TTC549 (cell line): ENCODE measurements around the gene TNFRSF21.
"Not testable (repeated sequence)": the region's sequence is repeated elsewhere in the genome, so short reads cannot be mapped to it uniquely, and the experiment has no call there.

Experiments
- FAIRE-seq: peaks from 2 replicates; lab custom pipeline; 2012; peaks lifted over from hg19 to GRCh38; lab: Jason Lieb, UNC

TNFRSF21 gene

GRCh38 chr6:47283993-47284392, 25.7 kb downstream of the TNFRSF21 start:
- FAIRE-seq = no peak

GRCh38 chr6:47278545-47278944, 31.2 kb downstream of the TNFRSF21 start:
- no peak for FAIRE-seq

GRCh38 chr6:47277702-47278101, 32.0 kb downstream of the TNFRSF21 start:
- FAIRE-seq = no peak

GRCh38 chr6:47276377-47276776, 33.3 kb downstream of the TNFRSF21 start:
- FAIRE-seq = no peak

- FAIRE-seq = no peak
These were observed 34.1 kb downstream of the TNFRSF21 start for GRCh38 chr6:47275640-47276039.

GRCh38 chr6:47275132-47275531, 34.6 kb downstream of the TNFRSF21 start:
- not testable (repeated sequence) for FAIRE-seq

- no peak for FAIRE-seq
These were observed 41.0 kb downstream of the TNFRSF21 start for GRCh38 chr6:47268572-47269187.

GRCh38 chr6:47267301-47267700, 42.4 kb downstream of the TNFRSF21 start:
- no peak for FAIRE-seq

GRCh38 chr6:47265971-47266370, 43.7 kb downstream of the TNFRSF21 start:
- no peak for FAIRE-seq

- no peak for FAIRE-seq
These were observed 44.9 kb downstream of the TNFRSF21 start for GRCh38 chr6:47264775-47265184.

GRCh38 chr6:47263268-47263667, 46.4 kb downstream of the TNFRSF21 start:
- FAIRE-seq = no peak

- no peak for FAIRE-seq
These were observed 47.5 kb downstream of the TNFRSF21 start for GRCh38 chr6:47262231-47262630.

- no peak for FAIRE-seq
These were observed 48.5 kb downstream of the TNFRSF21 start for GRCh38 chr6:47261191-47261590.

GRCh38 chr6:47260021-47260420, 49.7 kb downstream of the TNFRSF21 start:
- no peak for FAIRE-seq

- no peak for FAIRE-seq
These were observed 50.9 kb downstream of the TNFRSF21 start for GRCh38 chr6:47258724-47259347.

GRCh38 chr6:47256981-47257730, 52.5 kb downstream of the TNFRSF21 start:
- no peak for FAIRE-seq

- no peak for FAIRE-seq
These were observed 53.3 kb downstream of the TNFRSF21 start for GRCh38 chr6:47256361-47256760.

GRCh38 chr6:47254906-47255305, 54.8 kb downstream of the TNFRSF21 start:
- no peak for FAIRE-seq

- no peak for FAIRE-seq
These were observed 55.7 kb downstream of the TNFRSF21 start for GRCh38 chr6:47254051-47254450.

GRCh38 chr6:47253136-47253535, 56.6 kb downstream of the TNFRSF21 start:
- FAIRE-seq = no peak

- no peak for FAIRE-seq
These were observed 57.1 kb downstream of the TNFRSF21 start for GRCh38 chr6:47252633-47253032.

- FAIRE-seq = no peak
These were observed 58.3 kb downstream of the TNFRSF21 start for GRCh38 chr6:47251396-47251795.

GRCh38 chr6:47250302-47250701, 59.4 kb downstream of the TNFRSF21 start:
- FAIRE-seq = no peak

- FAIRE-seq = no peak
These were observed 61.3 kb downstream of the TNFRSF21 start for GRCh38 chr6:47248446-47248845.
